AG09309 (cell line): ENCODE results near the gene FAM120C.

Experiments
- DNase-seq: peaks from one replicate; pipeline ENCODE4 v3.0.0-alpha.2; 2010; ENCODE audit warnings: low read depth
- H3K4me3 ChIP-seq: 2 replicates; pipeline ENCODE4 v1.5.1; 2011; ENCODE audit warnings: mild to moderate bottlenecking, low read depth, low read length, moderate library complexity; ENCODE audit not compliant: control insufficient read depth
- TF ChIP-seq, protein P1 (sequence below): IDR thresholded peaks from 2 replicates; pipeline ENCODE4 v1.5.1; 2011; ENCODE audit warnings: mild to moderate bottlenecking, low read depth, low read length, inconsistent platforms; ENCODE audit not compliant: insufficient read depth, control insufficient read depth; ENCODE audit errors: missing control alignments

Gene FAM120C

DNA sequence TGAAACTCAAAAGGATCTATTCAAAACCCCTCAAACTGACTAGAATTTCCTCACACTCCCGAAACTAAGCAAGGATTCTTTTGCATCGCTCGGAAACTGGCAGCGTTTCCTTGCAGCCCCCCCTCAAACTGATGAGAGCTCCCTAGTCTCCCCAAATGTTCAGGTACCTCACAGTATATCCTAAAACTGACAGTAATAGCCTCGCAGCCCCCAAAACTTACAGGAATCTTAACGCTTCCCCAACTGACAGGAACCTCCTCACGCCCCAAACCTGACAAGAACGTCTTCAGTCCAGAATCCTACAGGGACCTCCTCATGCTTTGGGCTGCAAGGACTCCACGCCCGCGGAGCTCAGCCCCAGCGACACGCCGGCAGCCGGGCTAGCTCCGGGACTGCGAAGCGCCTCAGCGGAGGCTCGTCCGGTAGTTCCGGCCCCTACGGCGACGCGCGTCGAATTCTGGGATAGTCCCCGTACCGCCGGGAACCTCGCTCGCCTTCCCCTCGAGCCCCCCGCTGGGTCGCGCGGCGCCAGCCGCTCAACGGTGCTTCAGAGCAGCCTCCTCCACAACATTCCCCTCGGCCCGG is 139.4 kb downstream of the FAM120C start:
- H3K4me3 ChIP-seq, result peak overlapping the region; percentile 60
- no peak for DNase-seq

DNA sequence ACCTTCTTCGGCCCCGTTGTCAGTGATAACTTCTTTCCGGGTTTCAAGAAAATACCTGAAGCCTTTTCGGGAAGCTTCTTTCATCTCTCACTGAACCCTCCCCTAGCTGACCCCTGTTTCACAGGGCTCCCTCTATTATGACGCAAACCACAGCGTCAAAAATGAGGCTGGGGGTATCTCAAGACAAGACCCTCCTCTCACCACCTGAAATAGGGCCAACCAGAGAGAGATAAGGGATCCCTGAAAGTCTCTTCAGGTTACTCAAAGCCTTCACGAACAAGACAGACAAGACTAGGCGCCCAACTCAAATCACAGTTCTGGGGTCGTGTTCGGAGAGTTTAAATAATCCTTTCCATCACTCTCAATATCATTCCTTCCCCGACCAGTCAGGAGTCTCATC is 140.0 kb downstream of the FAM120C start:
- peak overlapping the region; percentile 60 for H3K4me3 ChIP-seq
- TF ChIP-seq, protein P1, sequence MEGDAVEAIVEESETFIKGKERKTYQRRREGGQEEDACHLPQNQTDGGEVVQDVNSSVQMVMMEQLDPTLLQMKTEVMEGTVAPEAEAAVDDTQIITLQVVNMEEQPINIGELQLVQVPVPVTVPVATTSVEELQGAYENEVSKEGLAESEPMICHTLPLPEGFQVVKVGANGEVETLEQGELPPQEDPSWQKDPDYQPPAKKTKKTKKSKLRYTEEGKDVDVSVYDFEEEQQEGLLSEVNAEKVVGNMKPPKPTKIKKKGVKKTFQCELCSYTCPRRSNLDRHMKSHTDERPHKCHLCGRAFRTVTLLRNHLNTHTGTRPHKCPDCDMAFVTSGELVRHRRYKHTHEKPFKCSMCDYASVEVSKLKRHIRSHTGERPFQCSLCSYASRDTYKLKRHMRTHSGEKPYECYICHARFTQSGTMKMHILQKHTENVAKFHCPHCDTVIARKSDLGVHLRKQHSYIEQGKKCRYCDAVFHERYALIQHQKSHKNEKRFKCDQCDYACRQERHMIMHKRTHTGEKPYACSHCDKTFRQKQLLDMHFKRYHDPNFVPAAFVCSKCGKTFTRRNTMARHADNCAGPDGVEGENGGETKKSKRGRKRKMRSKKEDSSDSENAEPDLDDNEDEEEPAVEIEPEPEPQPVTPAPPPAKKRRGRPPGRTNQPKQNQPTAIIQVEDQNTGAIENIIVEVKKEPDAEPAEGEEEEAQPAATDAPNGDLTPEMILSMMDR, result no peak
- DNase-seq, result no peak

More for the DNA sequence above, 139.4 kb downstream of the FAM120C start:
- TF ChIP-seq, protein P1, result no peak

DNA sequence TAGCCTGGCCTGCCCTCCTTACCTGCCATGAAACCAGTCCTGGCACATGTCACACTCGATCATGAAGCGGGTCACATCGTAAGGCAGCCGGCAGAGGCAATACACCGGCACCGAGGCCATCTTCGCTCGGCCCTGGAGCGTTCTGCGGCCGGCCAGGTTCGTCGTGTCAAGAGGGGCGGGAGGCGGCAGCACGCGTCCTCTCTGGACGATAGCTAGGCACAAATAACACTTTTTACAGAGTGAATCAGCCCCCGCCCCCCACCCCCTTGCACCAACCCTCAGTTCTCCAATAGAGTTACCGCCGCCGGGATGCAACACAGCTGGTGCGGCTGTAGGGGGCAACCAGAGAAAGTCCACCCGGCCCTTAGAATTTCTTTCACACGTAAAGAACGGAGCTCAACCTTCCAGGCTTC is 140.4 kb downstream of the FAM120C start:
- peak overlapping the region; percentile 60 for H3K4me3 ChIP-seq
- TF ChIP-seq, protein P1, result peak; percentile 38
- peak; percentile 14 for DNase-seq

DNA sequence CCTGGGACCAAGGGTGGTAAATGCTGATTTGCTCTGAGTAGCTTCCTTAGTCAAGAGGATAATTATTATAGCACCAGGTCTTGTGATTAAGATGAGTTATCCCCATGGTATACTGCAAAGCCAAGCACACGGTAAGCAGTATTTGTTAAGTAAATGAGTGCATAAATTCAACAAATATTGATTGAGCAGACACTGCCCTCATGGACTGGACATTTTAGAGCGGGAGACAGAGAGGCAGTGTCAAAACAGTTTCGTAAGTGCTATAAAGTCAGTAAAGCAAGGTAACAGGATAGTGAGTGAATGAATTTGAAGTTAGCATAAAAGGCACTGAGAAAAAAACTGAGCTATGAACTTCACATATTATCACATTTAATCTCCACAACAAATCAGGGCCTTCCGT is 152.7 kb downstream of the FAM120C start:
- H3K4me3 ChIP-seq, result no peak overlapping the region
- no peak for DNase-seq
- TF ChIP-seq, protein P1, result no peak

DNA sequence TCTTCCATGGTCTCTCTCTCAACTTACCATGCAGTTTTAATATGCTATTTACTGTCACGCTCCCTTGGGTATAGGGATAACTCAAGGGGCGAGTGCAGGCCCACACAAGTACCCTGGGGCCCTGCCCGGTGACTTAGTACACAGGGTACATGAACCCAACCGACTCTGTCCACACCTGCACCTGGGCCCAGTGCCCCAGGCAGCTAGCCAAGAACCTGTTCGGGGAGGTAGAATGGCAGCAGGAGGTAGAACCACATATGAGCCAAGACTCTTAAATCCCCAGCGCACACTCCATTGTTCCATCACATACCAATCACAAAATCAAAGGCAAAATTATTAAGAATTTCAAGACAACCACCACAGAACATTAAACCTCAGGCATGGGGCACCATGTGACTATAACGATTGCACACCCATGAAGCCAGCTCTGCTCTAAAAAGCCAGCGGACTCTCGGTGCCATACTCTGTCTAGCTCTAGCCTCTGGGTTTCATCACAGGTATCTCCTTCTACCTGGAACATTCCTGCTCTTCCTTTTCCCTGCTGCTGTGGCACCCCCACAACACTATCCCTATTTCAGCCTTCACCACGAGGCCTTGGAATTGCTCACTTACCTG is 153.4 kb downstream of the FAM120C start:
- no peak for DNase-seq
- TF ChIP-seq, protein P1, result no peak
- no peak overlapping the region for H3K4me3 ChIP-seq

DNA sequence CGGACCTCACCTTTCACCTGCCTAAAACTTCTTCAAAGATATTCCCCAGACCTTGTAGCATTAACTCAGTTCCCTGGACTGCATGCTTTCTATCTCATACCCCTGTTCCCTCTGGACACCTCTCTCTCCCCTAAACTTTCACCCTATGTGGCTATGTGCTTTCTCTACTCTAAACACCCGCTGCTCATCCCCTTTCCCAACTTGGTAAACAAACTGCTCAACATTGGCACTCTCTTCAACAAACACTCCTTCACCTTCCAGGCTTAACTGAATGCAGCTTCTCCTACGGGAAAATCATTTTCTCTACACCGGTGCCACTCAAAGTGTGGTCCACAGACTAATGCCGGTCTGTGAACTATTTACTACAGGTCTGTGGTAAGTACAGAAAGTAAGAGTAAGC is 158.7 kb downstream of the FAM120C start:
- no peak overlapping the region for H3K4me3 ChIP-seq
- DNase-seq, result no peak
- TF ChIP-seq, protein P1, result no peak
